ENCODE data around the gene SPG7. TPM values are rescaled to one million over a fixed set of nuclear protein-coding genes. Genes with fewer than 3 reads are reported as not detected.

Gene SPG7
- total RNA-seq, 1 experiment from 2014 or later, result 119 TPM

DNA sequence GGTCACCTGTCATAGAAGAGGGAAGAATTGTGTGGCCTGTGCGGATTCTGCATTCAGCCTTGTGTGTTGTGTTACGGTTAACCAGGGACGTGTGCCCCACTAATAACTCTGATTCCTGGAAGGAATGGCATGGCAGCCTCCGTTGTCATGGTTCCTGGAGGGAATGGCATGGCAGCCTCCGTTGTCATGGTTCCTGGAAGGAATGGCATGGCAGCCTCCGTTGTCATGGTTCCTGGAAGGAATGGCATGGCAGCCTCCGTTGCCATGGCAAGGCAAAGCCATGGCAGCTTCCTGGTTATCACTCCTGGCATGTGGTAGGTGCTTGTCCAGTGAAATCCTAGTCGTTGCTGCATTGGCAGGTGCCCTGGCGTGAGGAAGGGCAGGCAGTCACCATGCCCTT lies 8.9 kb downstream of the SPG7 start:
- Histone ChIP-seq H3K4ac (ENCODE audit: low read depth, low read length) (no peak overlapping the region), H3K27me3 (ENCODE audit: insufficient read depth, low read length) (no peaks in the 10 kb centered on the region), H3K27ac (ENCODE audit: insufficient read length, low read depth, low read length) (no peak overlapping the region), H3K14ac (ENCODE audit: insufficient read depth, low read length) (no peak overlapping the region), H2BK5ac (ENCODE audit: insufficient read length, low read length) (no peak overlapping the region), H3K79me1 (ENCODE audit: insufficient read depth, low read depth, low read length, poor library complexity, severe bottlenecking) (peaks cover 6% of the 10 kb centered on the region), H4K91ac (ENCODE audit: insufficient read length, low read depth, low read length) (no peak overlapping the region), H2AK5ac (ENCODE audit: insufficient read length, low read length) (no peak overlapping the region), H3K9me3 (ENCODE audit: control insufficient read depth, low read depth, low read length) (no peaks in the 10 kb centered on the region), H4K8ac (replicated peaks; ENCODE audit: insufficient read length, low read depth, low read length) (no peak overlapping the region), H2BK120ac (ENCODE audit: low read depth, low read length, poor library complexity, severe bottlenecking) (no peak overlapping the region), H4K5ac (ENCODE audit: insufficient read length, low read depth, low read length) (no peak overlapping the region), H3K56ac (ENCODE audit: insufficient read length, low read depth, low read length) (no peak overlapping the region), H2BK12ac (ENCODE audit: insufficient read length, low read depth, low read length) (no peak overlapping the region), H3K23me2 (ENCODE audit: insufficient read length, low read depth, low read length, poor library complexity, severe bottlenecking) (no peaks in the 10 kb centered on the region), H2BK15ac (ENCODE audit: low read depth, low read length) (no peak overlapping the region), H3K23ac (ENCODE audit: insufficient read length, low read depth, low read length) (no peak overlapping the region), H2BK20ac (ENCODE audit: low read depth, low read length, poor library complexity, severe bottlenecking) (no peak overlapping the region), H3K18ac (ENCODE audit: insufficient read length, low read depth, low read length) (no peak overlapping the region), H4K20me1 (ENCODE audit: control insufficient read depth, insufficient read depth, insufficient read length) (no peaks in the 10 kb centered on the region), H3K4me2 (ENCODE audit: insufficient read depth, insufficient read length, low read length) (no peak overlapping the region), H3K4me1 (ENCODE audit: insufficient read depth, low read length) (no peaks in the 10 kb centered on the region), H3T11ph (ENCODE audit: low read length) (no peak overlapping the region), H2AFZ (ENCODE audit: low read length) (no peak overlapping the region), H3K79me2 (ENCODE audit: insufficient read depth, low read length) (peaks cover 8% of the 10 kb centered on the region; the same call in 1 of the 2 replicates), H3K9ac (ENCODE audit: extremely low read depth, insufficient read length, low read length) (no peak overlapping the region)
- Mint-ChIP-seq H3K36me3 (ENCODE audit: insufficient read depth in 1 of 3, low read depth in 3 of 3) (peaks cover 33 to 79% (median 75%) of the 10 kb centered on the region in 3 experiments; a peak in 6 of 7 replicates), H3K9me3 (no peaks in the 10 kb centered on the region), H3K27me3 (ENCODE audit: low read depth) (no peaks in the 10 kb centered on the region), H3K27ac (peak overlapping the region in 2 of 3 experiments; percentile 44 to 79; a peak in 2 of 7 replicates), H3K4me3 (no peak overlapping the region), H3K4me1 (peaks cover 2 to 3% of the 10 kb centered on the region in 2 experiments; a peak in 2 of 4 replicates)
- TF ChIP-seq CTCF (conservative IDR thresholded peaks at IDR 0.05), result no peak
- DNase-seq, result no peak
- WGBS (ENCODE audit: extremely low coverage, insufficient read length, low lambda C conversion rate), result no CpG with 5 or more reads among the region's 9 CpGs
